ENCODE data around the gene SRMS.

DNA sequence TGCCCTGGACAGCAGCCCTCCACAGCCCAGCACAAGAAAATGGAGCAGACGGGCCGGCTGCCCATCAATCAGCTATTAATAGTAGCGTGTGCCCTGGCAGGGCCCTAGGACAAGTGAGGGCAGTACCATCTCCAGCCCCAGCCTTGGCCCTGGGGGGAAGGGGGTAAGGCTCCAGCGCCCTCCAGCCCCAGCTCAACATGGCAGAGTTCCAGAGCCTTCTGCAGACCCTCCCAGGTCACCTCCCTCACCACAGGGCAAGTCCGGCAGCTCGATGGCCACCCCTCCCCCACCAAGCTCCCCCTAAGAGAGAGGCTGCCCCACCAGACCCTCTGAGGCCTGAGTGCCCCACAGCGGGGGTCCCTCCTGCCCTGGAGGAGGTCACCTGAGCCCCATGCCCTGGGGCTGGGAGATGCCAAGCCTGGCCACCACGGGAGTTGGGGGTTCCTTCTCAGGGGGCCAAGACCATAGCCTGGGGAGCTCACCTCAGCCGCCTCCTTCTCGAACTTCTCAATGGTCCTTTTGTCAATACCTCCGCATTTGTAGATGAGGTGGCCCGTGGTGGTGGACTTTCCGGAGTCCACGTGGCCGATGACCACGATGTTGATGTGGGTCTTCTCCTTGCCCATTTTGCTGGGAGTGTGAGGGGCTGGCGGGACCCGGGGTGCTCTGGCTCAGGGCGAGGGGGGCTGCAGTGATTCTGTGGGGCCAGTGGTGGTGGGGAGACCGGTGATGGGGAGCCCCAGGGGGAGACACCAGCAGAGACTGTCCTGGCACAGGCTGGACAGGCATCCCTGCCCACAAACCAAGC, 50.2 kb downstream of the SRMS start:
- TF ChIP-seq SIN3A (IDR thresholded peaks at IDR 0.05; ENCODE audit: borderline replicate concordance, low read depth, low read length), result no peak
- TF ChIP-seq, protein P1, sequence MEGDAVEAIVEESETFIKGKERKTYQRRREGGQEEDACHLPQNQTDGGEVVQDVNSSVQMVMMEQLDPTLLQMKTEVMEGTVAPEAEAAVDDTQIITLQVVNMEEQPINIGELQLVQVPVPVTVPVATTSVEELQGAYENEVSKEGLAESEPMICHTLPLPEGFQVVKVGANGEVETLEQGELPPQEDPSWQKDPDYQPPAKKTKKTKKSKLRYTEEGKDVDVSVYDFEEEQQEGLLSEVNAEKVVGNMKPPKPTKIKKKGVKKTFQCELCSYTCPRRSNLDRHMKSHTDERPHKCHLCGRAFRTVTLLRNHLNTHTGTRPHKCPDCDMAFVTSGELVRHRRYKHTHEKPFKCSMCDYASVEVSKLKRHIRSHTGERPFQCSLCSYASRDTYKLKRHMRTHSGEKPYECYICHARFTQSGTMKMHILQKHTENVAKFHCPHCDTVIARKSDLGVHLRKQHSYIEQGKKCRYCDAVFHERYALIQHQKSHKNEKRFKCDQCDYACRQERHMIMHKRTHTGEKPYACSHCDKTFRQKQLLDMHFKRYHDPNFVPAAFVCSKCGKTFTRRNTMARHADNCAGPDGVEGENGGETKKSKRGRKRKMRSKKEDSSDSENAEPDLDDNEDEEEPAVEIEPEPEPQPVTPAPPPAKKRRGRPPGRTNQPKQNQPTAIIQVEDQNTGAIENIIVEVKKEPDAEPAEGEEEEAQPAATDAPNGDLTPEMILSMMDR (CRISPR knock-in tag; IDR thresholded peaks at IDR 0.05), result no peak
- no peak for TF ChIP-seq ZNF777 (CRISPR knock-in tag; IDR thresholded peaks at IDR 0.05)
- no peak; the same call in 1 of the 2 replicates for TF ChIP-seq EZH2 (conservative IDR thresholded peaks at IDR 0.05; ENCODE audit: low read depth, low read length)
